IMR-90 (cell line): Measurements from ENCODE around the gene LMO1. TPM values are rescaled to one million over a fixed set of nuclear protein-coding genes. Genes with fewer than 3 reads are reported as not detected.

Experiments used
- ATAC-seq: fragments of 200-7000 bp; cut with Tn5 transposase; 2 replicates; pipeline ENCODE4 v1.9.1; 2020; ENCODE audit warnings: low read depth, mild to moderate bottlenecking, moderate library complexity
- BruUV-seq: library from RNA; stranded (reverse); fragments of 400-500 nt; replicated peaks from 2 replicates; lab custom pipeline; 2021; lab: Mats Ljungman, UMichigan
- CTCF ChIA-PET: fragments of 300-600 bp; formaldehyde crosslinking; extraction: SDS; loops from one replicate; lab custom pipeline; 2021; ENCODE audit warnings: antibody characterized with exemption; lab: Yijun Ruan, JAX
- POLR2A ChIA-PET: fragments of 300-600 bp; sonication (Branson Sonifier 250); formaldehyde crosslinking; loops from one replicate; lab custom pipeline; 2022; ENCODE audit warnings: antibody characterized with exemption; ENCODE audit not compliant: unreplicated experiment; lab: Charles Lee
- DNase-seq: peaks from one replicate; pipeline ENCODE4 v3.0.0; 2013
- H2AFZ ChIP-seq: replicated peaks from 2 replicates; pipeline ENCODE3; 2013; ENCODE audit warnings: low read length, mild to moderate bottlenecking; ENCODE audit not compliant: poor library complexity
- H2AK5ac ChIP-seq: 2 replicates; pipeline ENCODE4 v1.6.1; 2013; ENCODE audit warnings: low read depth, low read length, inconsistent platforms
- H2AK9ac ChIP-seq: replicated peaks from 2 replicates; pipeline ENCODE3; 2013; ENCODE audit warnings: mild to moderate bottlenecking, low read depth, low read length, moderate library complexity; ENCODE audit not compliant: poor library complexity
- H2BK120ac ChIP-seq: 2 replicates; pipeline ENCODE4 v1.6.1; 2013; ENCODE audit warnings: low read depth, low read length, inconsistent platforms
- H2BK15ac ChIP-seq: 3 replicates; pipeline ENCODE4 v1.6.1; 2013; ENCODE audit warnings: low read depth, low read length, inconsistent platforms
- H2BK20ac ChIP-seq: 2 replicates; pipeline ENCODE4 v1.6.1; 2013; ENCODE audit warnings: low read depth, mild to moderate bottlenecking, inconsistent platforms, low read length, moderate library complexity
- H2BK5ac ChIP-seq: 2 replicates; pipeline ENCODE4 v1.6.1; 2013; ENCODE audit warnings: mild to moderate bottlenecking, low read depth, low read length, inconsistent platforms; ENCODE audit not compliant: poor library complexity, severe bottlenecking
- H3K14ac ChIP-seq: replicated peaks from 2 replicates; pipeline ENCODE4 v1.6.1; 2013; ENCODE audit warnings: low read depth, low read length, inconsistent platforms
- H3K18ac ChIP-seq: 2 replicates; pipeline ENCODE4 v1.6.1; 2013; ENCODE audit warnings: low read depth, low read length, control low read depth
- H3K23ac ChIP-seq: 2 replicates; pipeline ENCODE4 v1.6.1; 2013; ENCODE audit warnings: low read depth, low read length, inconsistent platforms
- H3K27ac ChIP-seq: 2 replicates; pipeline ENCODE4 v1.5.1; 2013; ENCODE audit warnings: mild to moderate bottlenecking, control low read depth, low read length; ENCODE audit not compliant: insufficient read depth
- H3K27me3 ChIP-seq: 2 replicates; pipeline ENCODE4 v1.6.1; 2013; ENCODE audit warnings: low read length; ENCODE audit not compliant: control insufficient read depth, insufficient read depth
- H3K36me3 ChIP-seq: 2 replicates; pipeline ENCODE4 v1.6.1; 2013; ENCODE audit warnings: low read length, mixed read lengths; ENCODE audit not compliant: control insufficient read depth, insufficient read depth
- H3K4ac ChIP-seq: 2 replicates; pipeline ENCODE4 v1.6.1; 2013; ENCODE audit warnings: low read depth, low read length, inconsistent platforms
- H3K4me1 ChIP-seq: 2 replicates; pipeline ENCODE4 v1.6.1; 2013; ENCODE audit warnings: low read length, mixed read lengths; ENCODE audit not compliant: control insufficient read depth, insufficient read depth
- H3K4me2 ChIP-seq: 2 replicates; pipeline ENCODE4 v1.6.1; 2013; ENCODE audit warnings: low read depth, mild to moderate bottlenecking, control low read depth, low read length, moderate library complexity
- H3K4me3 ChIP-seq: 2 replicates; pipeline ENCODE4 v1.5.1; 2013; ENCODE audit warnings: low read depth, mild to moderate bottlenecking, control low read depth, low read length, moderate library complexity; ENCODE audit not compliant: insufficient read depth
- H3K56ac ChIP-seq: 2 replicates; pipeline ENCODE4 v1.6.1; 2013; ENCODE audit warnings: low read length, inconsistent platforms; ENCODE audit not compliant: insufficient read depth; ENCODE audit errors: extremely low read depth
- H3K79me1 ChIP-seq, 2 experiments: 2 replicates each; pipeline ENCODE4 v1.6.1; 2013; ENCODE audit warnings: low read length in 2 of 2, inconsistent platforms in 1 of 2, low read depth in 1 of 2
- H3K9ac ChIP-seq: 2 replicates; pipeline ENCODE4 v1.6.1; 2013; ENCODE audit warnings: low read depth, low read length, control low read depth
- H3K9me1 ChIP-seq: 2 replicates; pipeline ENCODE4 v1.6.1; 2013; ENCODE audit warnings: low read length, inconsistent platforms; ENCODE audit not compliant: insufficient read depth
- H3K9me3 ChIP-seq: 2 replicates; pipeline ENCODE4 v1.6.1; 2013; ENCODE audit warnings: low read length; ENCODE audit not compliant: control insufficient read depth, insufficient read depth
- H4K20me1 ChIP-seq: 2 replicates; pipeline ENCODE4 v1.6.1; 2013; ENCODE audit warnings: low read length, inconsistent platforms; ENCODE audit not compliant: insufficient read depth
- H4K5ac ChIP-seq: 2 replicates; pipeline ENCODE4 v1.6.1; 2013; ENCODE audit warnings: mild to moderate bottlenecking, low read depth, low read length, control low read depth
- H4K8ac ChIP-seq, 2 experiments: 2 replicates each; pipeline ENCODE4 v1.6.1; 2013; ENCODE audit warnings: low read depth in 2 of 2, low read length in 2 of 2, control low read depth in 1 of 2, inconsistent platforms in 1 of 2
- H4K91ac ChIP-seq: 2 replicates; pipeline ENCODE4 v1.6.1; 2013; ENCODE audit warnings: low read depth, low read length, inconsistent platforms; ENCODE audit not compliant: insufficient read depth
- BHLHE40 ChIP-seq: fragments of 150-350 bp; IDR thresholded peaks from 2 replicates; pipeline ENCODE4 v1.6.1; 2016; ENCODE audit warnings: mild to moderate bottlenecking, low read depth, low read length
- CEBPB ChIP-seq: IDR thresholded peaks from 2 replicates; pipeline ENCODE4 v1.6.1; 2012; ENCODE audit warnings: low read depth, low read length, improper control_type of control experiment
- CHD1 ChIP-seq: IDR thresholded peaks from 2 replicates; pipeline ENCODE4 v1.6.1; 2012; ENCODE audit warnings: low read depth, low read length, improper control_type of control experiment
- MAZ ChIP-seq: IDR thresholded peaks from 2 replicates; pipeline ENCODE4 v1.6.1; 2012; ENCODE audit warnings: low read depth, mild to moderate bottlenecking, low read length, improper control_type of control experiment, moderate library complexity, borderline replicate concordance
- MXI1 ChIP-seq: IDR thresholded peaks from 2 replicates; pipeline ENCODE4 v1.6.1; 2012; ENCODE audit warnings: low read depth, mild to moderate bottlenecking, low read length, moderate library complexity, borderline replicate concordance
- RAD21 ChIP-seq: IDR thresholded peaks from 2 replicates; pipeline ENCODE4 v1.6.1; 2012; ENCODE audit warnings: low read length, improper control_type of control experiment
- RCOR1 ChIP-seq: IDR thresholded peaks from 2 replicates; pipeline ENCODE4 v1.6.1; 2012; ENCODE audit warnings: mild to moderate bottlenecking, low read length, improper control_type of control experiment; ENCODE audit not compliant: insufficient replicate concordance
- RFX5 ChIP-seq: IDR thresholded peaks from 2 replicates; pipeline ENCODE4 v1.8.0; 2012; ENCODE audit warnings: low read depth, mild to moderate bottlenecking, low read length, moderate library complexity
- WGBS, 2 experiments: methylation state at CpG; one replicate each; pipeline versions ENCODE4 v1.1.5 to v1.1.7; 2013; ENCODE audit warnings: missing lambda C conversion rate in 2 of 2; ENCODE audit not compliant: insufficient read length in 1 of 2; ENCODE audit errors: extremely low coverage in 2 of 2; 5-methylcytosine and 5-hydroxymethylcytosine counted together
- dilution Hi-C: fragments of 300-500 bp; cut with HindIII; formaldehyde crosslinking; loops from one replicate; pipeline ENCODE4 v1.14.3; 2018; ENCODE audit warnings: low sequenced_read_pairs; ENCODE audit not compliant: unreplicated experiment
- in situ Hi-C: fragments of 300-500 bp; cut with MboI; formaldehyde crosslinking; loops from 3 replicates; pipeline ENCODE4 v1.14.3; 2019; ENCODE audit warnings: low sequenced_read_pairs, inconsistent platforms, mixed read lengths
- intact Hi-C: fragments of 100-400 bp; cut with micrococcal nuclease; formaldehyde crosslinking; loops from 2 replicates; pipeline ENCODE4 v1.10.0; 2022
- polyA plus RNA-seq, 3 experiments: library from polyadenylated mRNA; depleted of rRNA; stranded (reverse); fragments of >200 nt; gene quantifications; 2 replicates each; pipeline ENCODE4 v1.2.3, GENCODE V29; 2012; ENCODE audit warnings: low replicate concordance in 1 of 3
- total RNA-seq: library from RNA; depleted of rRNA; stranded (reverse); fragments of >200 nt; gene quantifications from 2 replicates; pipeline ENCODE4 v1.2.3, GENCODE V29; 2012
- TF ChIP-seq, protein P1 (sequence below): fragments of 150-350 bp; IDR thresholded peaks from 2 replicates; pipeline ENCODE4 v1.6.1; 2016; ENCODE audit warnings: low read depth, mild to moderate bottlenecking, low read length, moderate library complexity, borderline replicate concordance
- TF ChIP-seq, protein P2 (sequence below): conservative IDR thresholded peaks from 2 replicates; pipeline ENCODE4 v1.5.1; 2012; ENCODE audit warnings: mild to moderate bottlenecking, low read depth, low read length, improper control_type of control experiment

Gene LMO1
- total and polyA plus RNA-seq, 2 of the 4 experiments (the other 2 are of a cell fraction): not detected

DNA sequence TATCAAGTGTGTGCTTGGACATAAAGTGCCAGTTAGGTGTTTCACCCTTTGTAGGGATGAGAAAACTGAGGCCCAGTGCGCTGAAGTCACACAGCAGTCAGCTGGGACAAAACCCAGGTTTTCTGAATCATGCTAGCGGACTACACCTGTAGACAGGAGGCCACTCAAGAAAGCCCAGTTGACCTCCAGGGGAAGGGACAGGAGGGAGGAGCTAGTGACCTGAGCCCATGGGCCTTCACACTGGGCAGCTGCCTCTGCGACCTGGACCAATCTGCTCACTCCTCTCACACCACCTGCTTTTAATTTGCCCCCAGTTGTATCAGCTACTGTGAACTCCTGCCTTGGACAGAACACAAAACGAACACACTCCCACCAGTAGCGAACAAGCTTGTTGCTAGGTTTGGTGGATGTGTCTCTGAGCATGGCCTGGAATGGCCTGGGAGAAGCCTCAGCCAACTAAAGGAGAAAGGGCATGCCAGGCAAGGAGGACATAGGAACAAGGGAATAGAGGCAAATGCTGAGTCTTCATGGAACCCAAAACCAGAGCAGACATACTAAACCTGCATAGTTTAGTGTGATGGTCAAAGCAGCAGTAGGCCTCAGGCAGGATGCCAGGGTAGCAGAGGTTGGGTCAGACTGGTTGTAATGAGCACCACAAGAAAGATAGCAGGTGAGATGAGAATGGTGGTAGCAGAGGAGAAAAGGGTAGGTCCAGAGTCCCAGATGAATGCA, 7.2 kb downstream of the LMO1 start:
- no peak overlapping the region for H2AK9ac ChIP-seq
- no peaks in the 10 kb centered on the region for H3K79me1 ChIP-seq
- no peak overlapping the region for H4K5ac ChIP-seq
- TF ChIP-seq CHD1: no peak
- TF ChIP-seq BHLHE40: no peak
- no peak for TF ChIP-seq RFX5
- TF ChIP-seq, protein P1, sequence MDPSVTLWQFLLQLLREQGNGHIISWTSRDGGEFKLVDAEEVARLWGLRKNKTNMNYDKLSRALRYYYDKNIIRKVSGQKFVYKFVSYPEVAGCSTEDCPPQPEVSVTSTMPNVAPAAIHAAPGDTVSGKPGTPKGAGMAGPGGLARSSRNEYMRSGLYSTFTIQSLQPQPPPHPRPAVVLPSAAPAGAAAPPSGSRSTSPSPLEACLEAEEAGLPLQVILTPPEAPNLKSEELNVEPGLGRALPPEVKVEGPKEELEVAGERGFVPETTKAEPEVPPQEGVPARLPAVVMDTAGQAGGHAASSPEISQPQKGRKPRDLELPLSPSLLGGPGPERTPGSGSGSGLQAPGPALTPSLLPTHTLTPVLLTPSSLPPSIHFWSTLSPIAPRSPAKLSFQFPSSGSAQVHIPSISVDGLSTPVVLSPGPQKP: no peak
- TF ChIP-seq RCOR1: no peak
- no peak for TF ChIP-seq RAD21
- no peak for TF ChIP-seq MAZ
- no peak for TF ChIP-seq CEBPB
- TF ChIP-seq, protein P2, sequence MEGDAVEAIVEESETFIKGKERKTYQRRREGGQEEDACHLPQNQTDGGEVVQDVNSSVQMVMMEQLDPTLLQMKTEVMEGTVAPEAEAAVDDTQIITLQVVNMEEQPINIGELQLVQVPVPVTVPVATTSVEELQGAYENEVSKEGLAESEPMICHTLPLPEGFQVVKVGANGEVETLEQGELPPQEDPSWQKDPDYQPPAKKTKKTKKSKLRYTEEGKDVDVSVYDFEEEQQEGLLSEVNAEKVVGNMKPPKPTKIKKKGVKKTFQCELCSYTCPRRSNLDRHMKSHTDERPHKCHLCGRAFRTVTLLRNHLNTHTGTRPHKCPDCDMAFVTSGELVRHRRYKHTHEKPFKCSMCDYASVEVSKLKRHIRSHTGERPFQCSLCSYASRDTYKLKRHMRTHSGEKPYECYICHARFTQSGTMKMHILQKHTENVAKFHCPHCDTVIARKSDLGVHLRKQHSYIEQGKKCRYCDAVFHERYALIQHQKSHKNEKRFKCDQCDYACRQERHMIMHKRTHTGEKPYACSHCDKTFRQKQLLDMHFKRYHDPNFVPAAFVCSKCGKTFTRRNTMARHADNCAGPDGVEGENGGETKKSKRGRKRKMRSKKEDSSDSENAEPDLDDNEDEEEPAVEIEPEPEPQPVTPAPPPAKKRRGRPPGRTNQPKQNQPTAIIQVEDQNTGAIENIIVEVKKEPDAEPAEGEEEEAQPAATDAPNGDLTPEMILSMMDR: no peak
- no peak for TF ChIP-seq MXI1
- H3K4me3 ChIP-seq: no peak overlapping the region
- in situ Hi-C loops (no loop called here), dilution Hi-C loops (no loop called here), intact Hi-C loops (no loop called here)
- no peak overlapping the region for H3K9ac ChIP-seq
- H3K23ac ChIP-seq: no peak overlapping the region
- H3K36me3 ChIP-seq: no peaks in the 10 kb centered on the region
- ChIA-PET CTCF (no interaction called here), POLR2A (no interaction called here)
- no peak overlapping the region for H2BK5ac ChIP-seq
- ATAC-seq: no peak
- H4K91ac ChIP-seq: no peak overlapping the region
- no peak overlapping the region for H3K18ac ChIP-seq
- peaks cover 27% of the 10 kb centered on the region for H3K27me3 ChIP-seq
- no peak overlapping the region for H4K8ac ChIP-seq
- no peak overlapping the region for H3K4ac ChIP-seq
- BruUV-seq: no TSS peak
- no peaks in the 10 kb centered on the region for H3K9me1 ChIP-seq
- H2BK120ac ChIP-seq: no peak overlapping the region
- H3K27ac ChIP-seq: no peak overlapping the region
- no peaks in the 10 kb centered on the region for H4K20me1 ChIP-seq
- H2AFZ ChIP-seq: no peak overlapping the region
- H2BK15ac ChIP-seq: no peak overlapping the region
- H2BK20ac ChIP-seq: no peak overlapping the region
- H3K14ac ChIP-seq: no peak overlapping the region
- no peaks in the 10 kb centered on the region for H3K9me3 ChIP-seq
- DNase-seq: no peak
- no peak overlapping the region for H3K56ac ChIP-seq
- H3K4me2 ChIP-seq: no peak overlapping the region
- no peaks in the 10 kb centered on the region for H3K4me1 ChIP-seq
- 67% methylated on average over 1 of the region's 5 CpGs; no CpG with 5 or more reads in 1 of the 2 experiments for WGBS, 2 experiments
- H2AK5ac ChIP-seq: no peak overlapping the region
